HG02571 (cell line): ENCODE data around the gene UTS2B.
A peak's percentile ranks its signal among the peaks of the same experiment; 100 is the strongest.

Source experiments
- ATAC-seq: cut with Tn5 transposase; IDR thresholded peaks from one replicate; pipeline ENCODE4 v1.9.1; 2021; ENCODE audit warnings: mild to moderate bottlenecking, moderate library complexity; ENCODE audit not compliant: unreplicated experiment

Gene UTS2B, protein sequence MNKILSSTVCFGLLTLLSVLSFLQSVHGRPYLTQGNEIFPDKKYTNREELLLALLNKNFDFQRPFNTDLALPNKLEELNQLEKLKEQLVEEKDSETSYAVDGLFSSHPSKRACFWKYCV

GRCh38 chr3:191329654-191330529 lies at the start of gene UTS2B:
Gene UTS2B, minus strand, starts transcription at chr3:191330526. Its CDS starts 48,337 bp downstream, at chr3:191282189.
- peak; percentile 28 for ATAC-seq

- no peak for ATAC-seq
Measured at GRCh38 chr3:191380001-191380400, 49.7 kb upstream of the UTS2B start.

DNA sequence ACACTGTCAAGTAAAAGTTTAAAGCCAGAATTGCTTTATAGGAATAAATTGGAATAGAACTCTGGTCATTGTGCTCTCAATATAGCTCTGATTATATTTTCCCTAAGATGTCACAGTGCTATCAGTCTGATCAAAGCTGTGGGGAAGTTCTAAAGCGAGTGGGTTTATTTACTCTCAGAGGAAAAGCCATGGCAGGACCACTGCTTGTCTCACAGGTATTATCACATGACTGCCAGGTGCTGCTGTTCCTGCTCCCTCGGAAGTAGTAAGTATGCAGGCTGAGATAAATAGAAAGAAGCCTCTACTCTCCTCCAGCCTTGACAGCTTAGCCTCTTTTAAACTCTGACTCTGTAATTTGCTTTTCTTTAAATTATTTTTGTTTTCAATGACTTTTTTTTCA lies 49.1 kb upstream of the UTS2B start:
- ATAC-seq, result no peak

- ATAC-seq, result no peak
Measured at GRCh38 chr3:191378142-191378812, 48.0 kb upstream of the UTS2B start.

DNA sequence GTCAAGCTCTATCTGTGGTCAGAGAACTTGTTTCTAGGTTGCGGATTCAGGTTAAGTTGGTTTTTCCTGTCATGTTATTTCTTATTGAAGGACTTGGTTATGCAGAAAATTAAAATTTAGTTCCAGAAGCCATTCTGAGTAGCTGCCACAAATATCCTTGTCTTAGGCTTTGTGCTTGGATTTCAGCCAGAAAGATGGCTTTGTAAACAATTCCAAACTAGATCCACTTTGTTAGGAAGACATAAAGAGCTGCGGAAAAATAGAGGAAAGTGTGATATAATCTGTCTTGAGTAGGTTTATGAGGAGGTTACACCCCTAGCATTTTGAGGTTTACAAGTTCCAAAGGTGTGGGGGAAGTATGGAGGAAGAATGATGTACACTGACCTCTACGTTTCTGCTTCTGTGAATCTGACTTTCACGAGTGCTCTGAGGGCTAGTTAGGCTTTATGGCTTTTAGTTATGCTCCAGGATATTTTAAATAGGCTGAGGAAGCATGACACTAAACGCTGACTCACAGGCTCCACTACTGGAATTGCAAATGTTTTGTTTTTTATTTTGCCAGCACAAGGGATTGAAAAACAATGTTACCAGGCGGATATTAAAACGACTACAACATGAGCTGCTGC lies 46.3 kb upstream of the UTS2B start:
- no peak for ATAC-seq

GRCh38 chr3:191373327-191373726 lies 43.0 kb upstream of the UTS2B start:
- ATAC-seq, result no peak

DNA sequence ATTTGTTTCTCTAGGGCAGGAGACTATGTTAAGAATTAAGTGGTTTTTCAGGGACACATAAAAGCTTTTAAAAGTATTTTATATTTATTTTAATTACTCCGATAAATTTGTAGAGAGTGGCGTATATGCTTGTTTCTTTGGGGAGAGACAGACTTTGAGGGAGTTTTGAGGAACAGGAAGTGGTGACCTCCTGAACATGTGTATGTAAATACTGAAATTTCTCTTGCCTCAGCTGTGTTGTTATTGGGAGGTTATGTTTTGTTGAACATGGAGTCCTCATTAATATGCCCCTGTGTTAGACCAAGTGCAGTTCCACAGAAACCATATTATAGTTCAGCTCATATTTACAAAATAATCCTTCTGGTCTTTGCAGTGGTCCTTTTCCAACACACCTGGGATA lies 41.8 kb upstream of the UTS2B start:
- no peak for ATAC-seq

DNA sequence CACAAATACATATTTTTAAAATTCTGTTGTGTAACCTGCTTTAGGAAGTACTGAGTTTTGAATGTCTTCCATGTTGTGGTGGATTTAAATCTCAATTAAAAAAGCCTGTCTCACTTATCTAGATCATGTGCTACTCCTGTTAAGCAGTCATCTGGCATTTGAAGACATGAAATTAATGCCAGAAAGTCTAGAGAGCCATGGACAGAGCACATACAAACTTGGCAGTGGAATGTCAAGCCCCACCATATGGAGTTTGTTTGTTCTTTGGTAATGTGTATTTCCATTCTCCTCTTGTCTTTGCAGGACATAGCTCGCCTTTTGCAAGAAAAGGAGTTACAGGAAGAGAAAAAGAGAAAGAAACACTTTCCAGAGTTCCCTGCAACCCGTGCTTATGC lies 39.3 kb upstream of the UTS2B start:
- ATAC-seq, result no peak

GRCh38 chr3:191368755-191369615 lies 38.7 kb upstream of the UTS2B start:
- ATAC-seq, result no peak

DNA sequence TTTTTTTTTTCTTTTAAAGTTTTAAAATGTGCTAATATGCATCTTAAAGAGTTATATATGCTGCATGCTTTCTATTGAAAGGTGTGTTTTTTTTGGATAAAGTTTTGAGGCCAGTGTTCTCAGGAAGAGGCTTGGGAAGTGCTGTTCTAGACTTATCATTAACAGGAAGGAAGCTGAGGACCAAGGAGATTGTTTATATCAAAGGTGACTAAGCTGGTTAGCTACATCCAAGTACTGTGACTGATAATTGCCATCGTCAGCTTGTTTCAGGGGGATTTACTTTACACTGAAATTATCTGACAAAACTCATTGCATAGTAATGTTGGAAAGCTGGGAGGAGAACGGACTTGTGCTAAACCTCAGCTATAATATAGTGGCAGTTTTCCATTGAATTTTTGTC lies 36.3 kb upstream of the UTS2B start:
- no peak for ATAC-seq

- ATAC-seq, result no peak
Measured at GRCh38 chr3:191363221-191363620, 32.9 kb upstream of the UTS2B start.

DNA sequence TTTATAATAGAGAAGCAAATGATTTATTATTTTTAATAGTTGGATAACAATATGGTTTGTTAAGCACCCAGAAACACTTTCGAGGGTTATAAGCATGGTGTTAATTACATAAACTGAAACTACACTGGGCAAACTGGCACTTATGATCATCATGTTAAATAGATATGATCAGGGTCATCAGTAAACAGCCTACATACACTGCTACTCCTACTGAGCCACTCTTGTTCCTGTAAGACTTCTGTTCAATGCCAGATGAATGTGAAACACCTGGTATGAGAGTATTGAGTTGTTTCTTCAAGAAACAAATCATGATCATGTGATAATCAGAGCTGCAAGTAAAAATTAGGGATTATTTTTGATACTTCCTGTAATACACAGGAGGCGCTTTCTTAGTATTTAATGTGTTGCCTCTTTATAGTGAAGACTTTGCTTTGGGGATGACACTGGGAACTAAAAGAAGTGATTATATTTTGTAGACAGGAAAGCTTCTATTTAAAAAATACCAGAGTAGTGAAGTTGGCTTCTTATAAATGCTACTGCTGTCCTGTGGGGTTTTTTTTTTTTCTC lies 32.3 kb upstream of the UTS2B start:
- ATAC-seq, result no peak

DNA sequence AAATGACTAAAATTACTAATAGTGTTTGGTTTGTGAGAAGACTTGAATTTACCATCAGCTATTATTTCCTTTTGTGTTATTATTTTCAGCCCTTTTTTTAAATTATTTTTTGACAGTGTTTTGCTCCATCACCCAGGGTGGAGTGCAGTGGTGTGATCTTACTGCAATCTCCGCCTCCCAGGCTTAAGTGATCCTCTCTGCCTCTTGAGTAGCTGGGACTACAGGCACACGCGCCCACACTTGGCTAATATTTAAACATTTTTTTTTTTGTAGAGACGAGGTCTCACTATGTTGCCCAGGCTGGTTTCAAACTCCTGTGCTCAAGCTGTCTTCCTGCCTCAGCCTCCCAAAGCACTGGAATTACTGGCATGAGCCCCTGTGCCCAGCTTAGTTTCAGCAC lies 31.7 kb upstream of the UTS2B start:
- ATAC-seq, result no peak

DNA sequence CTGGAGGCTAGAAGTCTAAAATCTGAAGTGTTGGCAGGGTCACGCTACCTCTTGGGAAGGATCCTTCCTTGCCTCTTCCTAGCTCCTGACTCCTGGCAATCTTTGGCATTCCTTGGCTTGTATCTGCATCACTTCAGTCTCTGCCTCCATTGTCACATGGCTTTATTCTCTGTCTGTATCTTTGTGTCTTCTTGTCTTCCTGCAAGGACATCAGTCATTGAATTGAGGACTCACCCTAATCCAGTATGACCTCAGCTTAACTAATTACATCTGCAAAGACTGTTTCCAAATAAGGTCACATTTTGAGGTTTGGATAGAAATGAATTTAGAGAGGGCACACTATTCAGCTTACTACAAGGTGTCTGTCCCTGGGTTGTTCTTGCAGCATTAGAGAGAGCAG lies 31.1 kb upstream of the UTS2B start:
- no peak for ATAC-seq

GRCh38 chr3:191360620-191361019 lies 30.3 kb upstream of the UTS2B start:
- no peak for ATAC-seq

DNA sequence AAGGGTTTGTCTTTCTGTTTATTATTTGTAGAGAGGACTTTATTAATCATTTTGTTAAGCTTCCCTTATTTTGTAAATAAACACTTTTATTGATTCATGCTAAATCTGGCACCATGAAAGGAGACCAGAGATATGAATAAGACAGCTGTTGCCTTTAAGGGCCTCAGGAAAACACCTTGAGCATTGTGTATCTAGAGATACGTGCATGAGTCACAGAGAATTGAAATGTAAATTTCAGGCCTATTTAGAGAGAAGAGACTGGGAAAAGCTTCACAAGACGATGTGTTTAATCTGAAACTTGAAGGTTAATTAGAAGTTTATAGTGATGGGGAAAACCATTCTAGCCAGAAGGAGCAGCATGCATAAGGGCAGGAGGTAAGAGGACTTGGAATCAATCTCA lies 28.6 kb upstream of the UTS2B start:
- ATAC-seq, result peak; percentile 38

DNA sequence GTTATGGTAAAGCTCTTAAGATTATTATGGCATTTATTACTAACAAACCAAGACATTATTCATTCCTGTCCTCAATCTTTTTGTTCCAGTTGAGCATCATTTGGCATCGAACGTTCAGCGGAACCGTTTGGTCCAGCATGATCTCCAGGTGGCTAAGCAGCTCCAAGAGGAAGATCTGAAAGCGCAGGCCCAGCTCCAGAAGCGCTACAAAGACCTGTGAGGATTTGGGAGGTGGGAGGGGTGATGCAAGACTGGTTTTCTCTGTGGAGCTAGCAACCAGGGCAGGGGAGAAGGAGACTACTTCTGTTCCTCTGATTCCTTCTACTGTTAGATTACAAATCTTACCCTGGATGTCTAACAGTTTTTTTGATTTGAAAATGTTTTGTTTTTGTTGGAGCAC lies 27.6 kb upstream of the UTS2B start:
- no peak for ATAC-seq

- no peak for ATAC-seq
Measured at GRCh38 chr3:191356631-191357439, 26.5 kb upstream of the UTS2B start.

GRCh38 chr3:191355406-191355805 lies 25.1 kb upstream of the UTS2B start:
- peak; percentile 62 for ATAC-seq
